Fibroblast of peridontal ligament (primary cell): ENCODE results near the gene GNL2.

Experiments
- DNase-seq: peaks from one replicate; pipeline ENCODE4 v3.0.0-alpha.2; 2010; ENCODE audit errors: extremely low read depth

The GNL2 gene

GRCh38 chr1:37595440-37596181 is at the start of gene GNL2:
TSS of gene GNL2 (minus strand) at chr1:37595937. CDS start at chr1:37595822, 115 bp downstream.
- peak; percentile 93 for DNase-seq

- no peak for DNase-seq
These were observed 45.3 kb upstream of the GNL2 start for GRCh38 chr1:37641059-37641458.

- no peak for DNase-seq
These were observed 40.7 kb upstream of the GNL2 start for GRCh38 chr1:37636435-37636834.

- no peak for DNase-seq
These were observed 39.5 kb upstream of the GNL2 start for GRCh38 chr1:37634992-37635902.

GRCh38 chr1:37634244-37634991 is 38.7 kb upstream of the GNL2 start, which contains the start of gene RSPO1:
TSS of gene RSPO1 (minus strand) at chr1:37634892. CDS start at chr1:37629661, 5,231 bp downstream.
- DNase-seq = peak; percentile 8

- no peak for DNase-seq
These were observed 38.2 kb upstream of the GNL2 start for GRCh38 chr1:37633938-37634243.

- no peak for DNase-seq
These were observed 37.6 kb upstream of the GNL2 start for GRCh38 chr1:37633040-37633937.

GRCh38 chr1:37631036-37631435 is 35.3 kb upstream of the GNL2 start:
- DNase-seq = no peak

- no peak for DNase-seq
These were observed 34.8 kb upstream of the GNL2 start for GRCh38 chr1:37630426-37631028.

GRCh38 chr1:37629726-37630425 is 34.1 kb upstream of the GNL2 start:
- no peak for DNase-seq

- DNase-seq = no peak
These were observed 33.3 kb upstream of the GNL2 start for GRCh38 chr1:37629008-37629407.

GRCh38 chr1:37628026-37628556 is 32.4 kb upstream of the GNL2 start:
- DNase-seq = no peak

- DNase-seq = no peak
These were observed 26.4 kb upstream of the GNL2 start for GRCh38 chr1:37622131-37622530.

- DNase-seq = no peak
These were observed 25.7 kb upstream of the GNL2 start for GRCh38 chr1:37621326-37621870.

- DNase-seq = no peak
These were observed 25.0 kb upstream of the GNL2 start for GRCh38 chr1:37620707-37621106.

- no peak for DNase-seq
These were observed 20.6 kb upstream of the GNL2 start for GRCh38 chr1:37616330-37616729.

GRCh38 chr1:37614105-37614504 is 18.4 kb upstream of the GNL2 start:
- DNase-seq = no peak

- no peak for DNase-seq
These were observed 16.4 kb upstream of the GNL2 start for GRCh38 chr1:37612186-37612585.

GRCh38 chr1:37609994-37610393 is 14.3 kb upstream of the GNL2 start:
- no peak for DNase-seq

- no peak for DNase-seq
These were observed 13.3 kb upstream of the GNL2 start for GRCh38 chr1:37609002-37609401.
